Measurements from ENCODE around the gene COL4A4. TPM values are rescaled to one million over a fixed set of nuclear protein-coding genes. Genes with fewer than 3 reads are reported as not detected.

Gene COL4A4
- total RNA-seq: 1 to 10 TPM; 3.0 to 6.1 TPM

DNA sequence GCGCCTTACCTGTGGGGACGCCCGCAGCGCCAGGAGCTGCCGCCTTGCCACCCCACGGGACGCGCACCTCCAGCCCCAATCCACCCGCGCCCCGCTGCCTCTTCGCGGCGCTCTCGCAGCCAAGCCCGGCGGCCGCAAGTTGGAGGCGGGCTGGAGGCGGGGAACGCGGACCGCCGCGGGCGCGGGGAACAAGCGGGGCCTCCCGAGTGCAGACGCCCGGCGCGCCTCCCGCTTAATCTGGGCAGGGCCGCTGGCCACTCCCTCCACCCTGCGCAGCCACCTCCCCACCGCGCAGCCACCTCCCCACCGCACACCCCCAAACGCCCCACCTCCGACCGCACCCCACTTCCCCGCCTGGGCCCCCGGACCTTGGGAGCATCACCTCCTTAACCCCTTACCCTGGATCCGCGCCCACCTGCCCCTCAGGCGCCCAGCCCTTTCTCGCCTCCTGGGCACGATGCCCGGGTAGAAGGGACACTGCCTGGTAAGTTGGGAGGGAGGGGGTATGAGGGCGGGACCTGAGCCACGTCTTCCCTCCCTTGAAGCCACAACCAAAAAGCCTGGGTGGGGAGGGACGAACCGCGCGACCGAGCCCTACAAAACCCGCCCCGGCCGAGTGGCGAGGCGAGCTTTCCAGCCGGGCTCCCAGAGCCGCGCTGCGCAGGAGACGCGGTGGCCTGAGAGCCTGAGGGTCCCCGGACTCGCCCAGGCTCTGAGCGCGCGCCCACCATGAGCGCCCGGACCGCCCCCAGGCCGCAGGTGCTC lies at the start of gene COL4A4, which contains the start of gene COL4A3:
COL4A4 (minus strand) TSS at position 208 of the 765 bp plus-strand sequence. CDS start 16,722 bp downstream, outside the sequence.
COL4A3 (plus strand) TSS at position 627 of the 765 bp plus-strand sequence; CDS start at position 730, 103 bp downstream.
- intact Hi-C loops (cut with DNase I): no loop called here
- WGBS: under 1% methylated on average over 51 of the region's 77 CpGs
- Histone ChIP-seq H3K27me3 (replicated peaks; ENCODE audit: insufficient read depth) (no peaks in the 10 kb centered on the region), H3K9me3 (no peaks in the 10 kb centered on the region), H3K4me3 (peak within 1 kb of the TSS; percentile 47 to 50), H3K27ac (peak within 1 kb of the TSS; percentile 54 to 76), H3K36me3 (no peaks in the 10 kb centered on the region), H3K4me1 (replicated peaks) (no peaks in the 10 kb centered on the region)
- peak; percentile 16 for DNase-seq (ENCODE audit: low spot score)
- TF ChIP-seq POLR2AphosphoS5 (IDR thresholded peaks at IDR 0.05): no peak
- TF ChIP-seq POLR2A (IDR thresholded peaks at IDR 0.05): no peak
- TF ChIP-seq, protein P1, sequence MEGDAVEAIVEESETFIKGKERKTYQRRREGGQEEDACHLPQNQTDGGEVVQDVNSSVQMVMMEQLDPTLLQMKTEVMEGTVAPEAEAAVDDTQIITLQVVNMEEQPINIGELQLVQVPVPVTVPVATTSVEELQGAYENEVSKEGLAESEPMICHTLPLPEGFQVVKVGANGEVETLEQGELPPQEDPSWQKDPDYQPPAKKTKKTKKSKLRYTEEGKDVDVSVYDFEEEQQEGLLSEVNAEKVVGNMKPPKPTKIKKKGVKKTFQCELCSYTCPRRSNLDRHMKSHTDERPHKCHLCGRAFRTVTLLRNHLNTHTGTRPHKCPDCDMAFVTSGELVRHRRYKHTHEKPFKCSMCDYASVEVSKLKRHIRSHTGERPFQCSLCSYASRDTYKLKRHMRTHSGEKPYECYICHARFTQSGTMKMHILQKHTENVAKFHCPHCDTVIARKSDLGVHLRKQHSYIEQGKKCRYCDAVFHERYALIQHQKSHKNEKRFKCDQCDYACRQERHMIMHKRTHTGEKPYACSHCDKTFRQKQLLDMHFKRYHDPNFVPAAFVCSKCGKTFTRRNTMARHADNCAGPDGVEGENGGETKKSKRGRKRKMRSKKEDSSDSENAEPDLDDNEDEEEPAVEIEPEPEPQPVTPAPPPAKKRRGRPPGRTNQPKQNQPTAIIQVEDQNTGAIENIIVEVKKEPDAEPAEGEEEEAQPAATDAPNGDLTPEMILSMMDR (IDR thresholded peaks at IDR 0.05): no peak

DNA sequence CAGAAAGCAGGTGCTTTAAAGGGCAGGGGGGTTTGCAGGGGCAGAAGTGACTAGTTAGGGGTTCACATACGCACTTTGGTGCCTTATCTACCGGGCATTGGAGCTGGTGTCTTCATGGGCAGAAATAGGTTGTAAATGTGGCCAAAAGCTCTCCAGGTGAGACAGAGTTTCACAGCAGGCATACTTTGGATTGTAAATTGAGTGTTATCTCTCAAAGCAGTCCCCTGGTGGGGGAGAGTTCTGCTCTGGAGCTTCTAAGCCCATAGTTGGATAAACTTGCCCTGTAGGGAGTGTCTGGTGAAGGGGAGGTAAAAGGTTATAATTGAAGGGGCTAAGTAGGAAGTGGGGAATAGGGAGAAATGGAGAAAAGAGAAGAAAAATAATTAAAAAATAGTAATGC lies 43.6 kb upstream of the COL4A4 start:
- Histone ChIP-seq H3K4me1 (replicated peaks) (no peaks in the 10 kb centered on the region), H3K27me3 (replicated peaks; ENCODE audit: insufficient read depth) (no peaks in the 10 kb centered on the region), H3K27ac (no peak overlapping the region), H3K36me3 (no peaks in the 10 kb centered on the region), H3K9me3 (no peaks in the 10 kb centered on the region), H3K4me3 (no peak overlapping the region)
- TF ChIP-seq POLR2AphosphoS5 (IDR thresholded peaks at IDR 0.05) (no peak), POLR2A (IDR thresholded peaks at IDR 0.05) (no peak)
- TF ChIP-seq, protein P1 (IDR thresholded peaks at IDR 0.05): no peak
- 82% methylated on average over 2 of the region's 2 CpGs for WGBS
- intact Hi-C loops (cut with DNase I): no loop called here
- no peak for DNase-seq (ENCODE audit: low spot score)

DNA sequence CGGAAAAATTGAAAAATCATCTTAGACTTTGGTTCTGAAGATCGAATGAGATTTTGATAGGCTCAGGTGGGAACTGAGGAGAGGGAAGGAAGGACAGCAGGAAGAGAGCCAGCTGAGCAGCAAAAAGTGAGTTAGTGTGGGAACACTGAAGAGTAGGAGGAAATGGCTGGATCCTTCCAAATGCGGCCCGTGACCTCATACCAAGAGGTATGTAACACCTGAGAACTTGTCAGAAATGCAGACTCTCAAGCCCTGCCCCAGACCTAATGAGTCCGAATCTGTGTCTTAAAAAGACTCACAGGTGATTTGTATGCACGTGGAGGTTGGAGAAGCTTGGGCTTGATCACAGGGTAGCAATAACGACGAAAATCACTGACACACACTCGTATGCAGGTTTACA lies 42.4 kb upstream of the COL4A4 start:
- Histone ChIP-seq H3K4me1 (replicated peaks) (no peaks in the 10 kb centered on the region), H3K27ac (no peak overlapping the region), H3K9me3 (no peaks in the 10 kb centered on the region), H3K36me3 (no peaks in the 10 kb centered on the region), H3K27me3 (replicated peaks; ENCODE audit: insufficient read depth) (no peaks in the 10 kb centered on the region), H3K4me3 (no peak overlapping the region)
- intact Hi-C loops (cut with DNase I): no loop called here
- no peak for DNase-seq (ENCODE audit: low spot score)
- WGBS: 85% methylated on average over 9 of the region's 9 CpGs
- TF ChIP-seq, protein P1 (IDR thresholded peaks at IDR 0.05): no peak
- TF ChIP-seq POLR2AphosphoS5 (IDR thresholded peaks at IDR 0.05) (no peak), POLR2A (IDR thresholded peaks at IDR 0.05) (no peak)

DNA sequence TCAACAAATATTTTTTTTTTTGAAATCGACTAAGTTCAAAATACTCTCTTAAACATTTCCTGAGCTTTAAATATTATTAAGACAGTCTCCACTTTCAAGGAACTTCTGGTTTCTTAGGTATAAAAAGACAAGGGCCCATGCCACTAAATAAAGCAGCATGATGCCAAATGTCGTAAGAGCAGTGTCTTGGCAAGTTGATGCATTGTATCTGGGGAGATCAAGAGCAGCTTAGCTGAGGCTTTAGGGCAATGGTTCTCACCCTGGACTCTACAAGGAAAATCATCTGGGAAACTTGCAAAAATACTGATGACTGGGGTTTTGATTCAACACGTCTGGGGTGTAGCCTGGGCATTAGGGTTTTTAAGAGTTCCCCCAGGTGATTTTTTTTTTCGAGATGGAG lies 41.7 kb upstream of the COL4A4 start:
- no peaks in the 10 kb centered on the region for H3K4me1 ChIP-seq (replicated peaks)
- no peak overlapping the region for H3K27ac ChIP-seq
- H3K9me3 ChIP-seq: no peaks in the 10 kb centered on the region
- no peak overlapping the region for H3K4me3 ChIP-seq
- DNase-seq (ENCODE audit: low spot score): no peak
- H3K36me3 ChIP-seq: no peaks in the 10 kb centered on the region
- TF ChIP-seq, protein P1 (IDR thresholded peaks at IDR 0.05): no peak
- intact Hi-C loops (cut with DNase I): no loop called here
- WGBS: 69% methylated on average over 4 of the region's 4 CpGs
- H3K27me3 ChIP-seq (replicated peaks; ENCODE audit: insufficient read depth): no peaks in the 10 kb centered on the region

DNA sequence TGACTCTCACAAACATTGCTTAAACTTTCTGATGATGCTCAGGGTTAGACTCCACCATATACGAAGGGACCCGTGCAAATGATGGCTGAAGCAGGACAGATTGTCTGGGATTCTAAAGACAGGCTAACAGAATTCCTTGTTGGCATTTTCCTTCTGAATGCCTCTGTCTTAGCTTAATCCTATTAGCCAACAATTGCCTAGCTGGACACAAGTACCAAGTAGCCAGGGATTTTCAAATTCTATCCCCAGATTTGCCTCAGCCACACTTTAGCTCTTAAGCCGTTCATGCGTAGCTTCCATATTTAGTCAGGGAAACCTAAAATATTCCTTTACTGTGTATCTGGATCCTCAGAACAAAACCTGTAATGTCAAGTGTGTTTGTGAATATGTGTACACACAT lies 40.4 kb upstream of the COL4A4 start:
- H3K36me3 ChIP-seq: no peaks in the 10 kb centered on the region
- intact Hi-C loops (cut with DNase I): no loop called here
- no peak for TF ChIP-seq POLR2AphosphoS5 (IDR thresholded peaks at IDR 0.05)
- no peak for TF ChIP-seq POLR2A (IDR thresholded peaks at IDR 0.05)
- TF ChIP-seq, protein P1 (IDR thresholded peaks at IDR 0.05): no peak
- no peak for DNase-seq (ENCODE audit: low spot score)
- no peaks in the 10 kb centered on the region for H3K4me1 ChIP-seq (replicated peaks)
- no peak overlapping the region for H3K4me3 ChIP-seq
- WGBS: 90% methylated on average over 4 of the region's 4 CpGs
- H3K27ac ChIP-seq: no peak overlapping the region
- no peaks in the 10 kb centered on the region for H3K9me3 ChIP-seq
- H3K27me3 ChIP-seq (replicated peaks; ENCODE audit: insufficient read depth): no peaks in the 10 kb centered on the region

Data from prostate gland (tissue), 2 donors.